ENCODE measurements around the gene LRRC61.

The LRRC61 gene

DNA sequence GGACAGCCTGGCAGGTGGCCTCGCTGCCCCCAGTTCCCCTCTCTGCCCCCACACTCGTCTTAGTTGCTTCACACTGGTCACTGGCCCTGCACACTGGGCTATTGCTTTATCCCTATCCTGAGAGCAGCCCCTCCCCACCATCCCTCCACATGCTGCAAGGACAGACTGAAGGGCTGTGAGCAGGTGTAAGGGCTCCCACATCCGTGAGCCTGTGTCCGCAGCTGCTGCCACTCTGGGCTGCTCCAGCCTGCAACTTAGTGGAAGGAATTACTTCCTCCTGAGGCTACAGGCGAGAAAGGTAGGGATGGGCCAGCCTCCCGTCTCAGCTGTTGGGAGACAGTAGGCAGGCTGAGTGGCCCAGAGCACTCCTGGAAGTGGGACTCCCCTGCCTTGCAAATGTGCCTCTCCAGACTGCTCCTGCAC, 14.5 kb downstream of the LRRC61 start:
- DNase-seq, result no peak
- no peak overlapping the region for H3K27ac ChIP-seq
- intact Hi-C loops (cut with DNase I; ENCODE audit: low total_unique reads), result loop anchor here (5.0 kb wide), 1 partner anchor 45 kb away; no protein-coding TSS in a partner anchor

GRCh38 chr7:150338166-150338829, 15.1 kb downstream of the LRRC61 start:
- H3K27ac ChIP-seq, result no peak overlapping the region
- H3K27me3 ChIP-seq, result no peaks in the 10 kb centered on the region
- intact Hi-C loops (cut with DNase I; ENCODE audit: low total_unique reads), result loop anchor here (5.0 kb wide), 1 partner anchor 44 kb away; no protein-coding TSS in a partner anchor
- H3K9me3 ChIP-seq, result no peaks in the 10 kb centered on the region
- no peak overlapping the region for H3K4me3 ChIP-seq
- peaks cover 0 to 15% (median 0%) of the 10 kb centered on the region in 3 donors for H3K36me3 ChIP-seq
- no peak for TF ChIP-seq CTCF (IDR thresholded peaks at IDR 0.05)
- peaks cover 0 to 52% (median 32%) of the 10 kb centered on the region in 4 donors for H3K4me1 ChIP-seq
- no peak for DNase-seq

More for the DNA sequence above, 14.5 kb downstream of the LRRC61 start:
- Histone ChIP-seq H3K4me1 (peaks cover 0 to 52% (median 32%) of the 10 kb centered on the region in 4 donors), H3K27me3 (no peaks in the 10 kb centered on the region), H3K4me3 (no peak overlapping the region), H3K9me3 (no peaks in the 10 kb centered on the region), H3K36me3 (peaks cover 0 to 15% (median 0%) of the 10 kb centered on the region in 3 donors)
- no peak for TF ChIP-seq CTCF (IDR thresholded peaks at IDR 0.05)

- Histone ChIP-seq H3K27me3 (no peaks in the 10 kb centered on the region), H3K4me1 (peaks cover 0 to 52% (median 32%) of the 10 kb centered on the region in 4 donors), H3K9me3 (no peaks in the 10 kb centered on the region), H3K27ac (peak overlapping the region in 1 of 2 donors; percentile 90), H3K36me3 (peaks cover 0 to 15% (median 0%) of the 10 kb centered on the region in 3 donors), H3K4me3 (peak overlapping the region; percentile 59 to 63)
- no peak for TF ChIP-seq CTCF (IDR thresholded peaks at IDR 0.05)
- intact Hi-C loops (cut with DNase I; ENCODE audit: low total_unique reads), result loop anchor here (5.0 kb wide), 1 partner anchor 43 kb away; no protein-coding TSS in a partner anchor
- DNase-seq, result no peak
Observed at GRCh38 chr7:150339409-150339809, 16.3 kb downstream of the LRRC61 start.

GRCh38 chr7:150340024-150340749, 17.0 kb downstream of the LRRC61 start:
- no peak for TF ChIP-seq CTCF (IDR thresholded peaks at IDR 0.05)
- peak in 1 of 2 donors; percentile 77 for DNase-seq
- Histone ChIP-seq H3K4me1 (peaks cover 0 to 47% (median 30%) of the 10 kb centered on the region in 4 donors), H3K27ac (peak overlapping the region; percentile 71 to 90), H3K9me3 (no peaks in the 10 kb centered on the region), H3K4me3 (peak overlapping the region; percentile 59 to 63), H3K36me3 (peaks cover 0 to 15% (median 0%) of the 10 kb centered on the region in 3 donors), H3K27me3 (no peaks in the 10 kb centered on the region)
- intact Hi-C loops (cut with DNase I; ENCODE audit: low total_unique reads), result no loop called here

DNA sequence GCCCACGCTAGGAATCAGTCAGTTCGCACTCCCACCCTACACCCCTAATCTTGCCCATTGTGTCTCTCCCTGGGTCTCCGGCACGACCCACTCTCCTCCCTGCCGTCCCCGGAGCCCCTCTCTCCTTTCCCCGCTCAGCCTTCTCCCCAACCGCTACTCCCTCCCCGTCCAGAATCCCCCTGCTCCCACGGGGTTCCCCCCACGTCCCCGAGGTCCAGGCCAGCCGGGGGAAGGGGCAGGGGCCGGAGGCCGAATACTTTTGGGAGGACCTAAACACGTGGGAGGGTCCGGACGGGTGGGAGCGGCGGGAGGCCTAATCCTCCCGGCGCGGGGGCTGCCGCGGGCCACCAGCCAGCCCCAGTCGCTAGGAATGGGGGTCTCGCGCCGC, 17.7 kb downstream of the LRRC61 start:
- TF ChIP-seq CTCF (IDR thresholded peaks at IDR 0.05), result no peak
- intact Hi-C loops (cut with DNase I; ENCODE audit: low total_unique reads), result no loop called here
- Histone ChIP-seq H3K27ac (peak overlapping the region; percentile 71 to 90), H3K4me3 (peak overlapping the region; percentile 59 to 63), H3K9me3 (no peaks in the 10 kb centered on the region), H3K27me3 (no peaks in the 10 kb centered on the region), H3K36me3 (peaks cover 0 to 15% (median 0%) of the 10 kb centered on the region in 3 donors), H3K4me1 (peaks cover 0 to 40% (median 23%) of the 10 kb centered on the region in 4 donors)
- DNase-seq, result peak in 1 of 2 donors; percentile 67

Measured in tibial artery (tissue), 4 donors.